ENCODE measurements around the gene TRAM2.
"Not testable (repeated sequence)": the region's sequence is repeated elsewhere in the genome, so short reads cannot be mapped to it uniquely, and the experiment has no call there.

The TRAM2 gene

GRCh38 chr6:52494298-52495072 lies 82.4 kb downstream of the TRAM2 start:
- no peak for DNase-seq (ENCODE audit: low spot score)

DNA sequence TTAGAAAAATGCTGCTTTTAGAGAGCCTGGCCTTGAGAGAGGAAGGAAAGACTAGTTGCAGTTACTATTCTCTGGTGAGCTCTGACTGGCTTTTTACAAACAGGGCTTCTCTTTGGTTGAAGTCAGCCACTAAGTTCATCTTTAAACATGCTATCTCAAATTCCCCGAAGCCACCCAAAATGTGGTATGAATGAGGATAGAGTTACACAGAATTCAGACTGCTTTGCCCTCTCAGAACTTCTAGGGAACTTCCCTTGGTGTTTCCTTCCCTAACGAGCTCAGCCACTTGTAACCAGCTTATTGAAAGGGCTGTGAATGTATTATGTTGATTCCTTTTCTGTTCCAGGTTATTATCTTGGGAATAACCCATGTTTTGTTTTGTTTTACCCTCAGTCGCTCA lies 83.2 kb downstream of the TRAM2 start:
- DNase-seq (ENCODE audit: low spot score) = no peak

GRCh38 chr6:52491203-52492069 lies 85.4 kb downstream of the TRAM2 start:
- DNase-seq (ENCODE audit: low spot score) = no peak

GRCh38 chr6:52489881-52490280 lies 87.0 kb downstream of the TRAM2 start:
- no peak for DNase-seq (ENCODE audit: low spot score)

GRCh38 chr6:52483671-52484003 lies 93.2 kb downstream of the TRAM2 start:
- no peak for DNase-seq (ENCODE audit: low spot score)

GRCh38 chr6:52482903-52483670 lies 93.8 kb downstream of the TRAM2 start:
- DNase-seq (ENCODE audit: low spot score) = no peak

GRCh38 chr6:52475307-52475706 lies 101.6 kb downstream of the TRAM2 start:
- no peak for DNase-seq (ENCODE audit: low spot score)

GRCh38 chr6:52474173-52474572 lies 102.7 kb downstream of the TRAM2 start:
- no peak for DNase-seq (ENCODE audit: low spot score)

DNA sequence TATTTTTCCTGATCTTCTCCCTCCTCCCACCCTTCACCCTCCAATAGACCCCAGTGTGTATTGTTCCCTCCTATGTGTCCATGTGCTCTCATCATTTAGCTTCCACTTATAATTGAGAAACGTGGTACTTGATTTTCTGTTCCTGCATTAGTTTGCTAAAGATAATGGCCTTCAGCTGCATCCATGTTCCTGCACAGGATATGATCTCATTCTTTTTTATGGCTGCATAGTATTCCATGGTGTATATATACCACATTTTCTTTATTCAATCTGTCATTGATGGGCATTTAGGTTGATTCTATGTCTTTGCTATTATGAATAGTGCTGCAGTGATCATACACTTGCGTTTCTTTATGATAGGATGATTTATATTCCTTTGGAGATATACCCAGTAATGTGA lies 115.7 kb downstream of the TRAM2 start:
- DNase-seq (ENCODE audit: low spot score) = not testable (repeated sequence)

- no peak for DNase-seq (ENCODE audit: low spot score)
Measured at GRCh38 chr6:52457096-52457495, 119.8 kb downstream of the TRAM2 start.

DNA sequence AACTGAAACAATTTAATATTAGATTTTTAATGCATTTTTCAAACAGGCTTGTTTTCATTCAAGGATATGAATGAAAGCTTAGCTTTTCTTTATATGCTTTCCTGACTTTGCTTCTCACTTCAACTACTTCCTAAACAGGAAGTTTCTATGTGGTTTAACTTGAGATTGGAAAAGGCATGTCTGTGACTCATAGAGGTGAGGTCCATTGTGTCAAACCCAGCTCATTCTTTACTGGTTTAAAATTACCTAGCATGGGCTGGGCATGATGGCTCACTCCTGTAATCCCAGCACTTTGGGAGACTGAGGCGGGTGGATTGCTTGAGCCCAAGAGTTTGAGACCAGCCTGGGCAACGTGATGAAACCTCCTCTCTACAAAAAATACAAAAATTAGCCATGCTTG lies 122.3 kb downstream of the TRAM2 start:
- DNase-seq (ENCODE audit: low spot score) = no peak
